A204.1 (cell line): ENCODE results near the gene FBXO9.

ENCODE experiments used
- FAIRE-seq: peaks from 2 replicates; lab custom pipeline; 2012; peaks lifted over from hg19 to GRCh38; lab: Jason Lieb, UNC

Gene FBXO9

GRCh38 chr6:53065266-53066076 is at the start of gene FBXO9:
Gene FBXO9 (plus strand): TSS chr6:53065404. CDS start chr6:53065790, 386 bp downstream.
- no peak for FAIRE-seq

- no peak for FAIRE-seq
These were observed 49.7 kb upstream of the FBXO9 start for GRCh38 chr6:53015486-53015885.

- FAIRE-seq, result no peak
These were observed 46.8 kb upstream of the FBXO9 start for GRCh38 chr6:53018446-53018845.

- FAIRE-seq, result no peak
These were observed 45.0 kb upstream of the FBXO9 start for GRCh38 chr6:53020005-53020744.

GRCh38 chr6:53023323-53023722 is 41.9 kb upstream of the FBXO9 start:
- no peak for FAIRE-seq

GRCh38 chr6:53026526-53026925 is 38.7 kb upstream of the FBXO9 start:
- no peak for FAIRE-seq

GRCh38 chr6:53027131-53027718 is 38.0 kb upstream of the FBXO9 start:
- no peak for FAIRE-seq

GRCh38 chr6:53028467-53028866 is 36.7 kb upstream of the FBXO9 start:
- no peak for FAIRE-seq

- FAIRE-seq, result no peak
These were observed 35.9 kb upstream of the FBXO9 start for GRCh38 chr6:53029257-53029656.

- no peak for FAIRE-seq
These were observed 35.4 kb upstream of the FBXO9 start for GRCh38 chr6:53029761-53030160.

GRCh38 chr6:53031281-53031680 is 33.9 kb upstream of the FBXO9 start:
- no peak for FAIRE-seq

GRCh38 chr6:53032849-53033248 is 32.4 kb upstream of the FBXO9 start:
- no peak for FAIRE-seq

GRCh38 chr6:53033764-53034163 is 31.4 kb upstream of the FBXO9 start:
- FAIRE-seq, result no peak

- no peak for FAIRE-seq
These were observed 29.5 kb upstream of the FBXO9 start for GRCh38 chr6:53035549-53036213.

- no peak for FAIRE-seq
These were observed 27.1 kb upstream of the FBXO9 start for GRCh38 chr6:53038141-53038540.

- no peak for FAIRE-seq
These were observed 26.6 kb upstream of the FBXO9 start for GRCh38 chr6:53038596-53038995.

GRCh38 chr6:53041356-53041755 is 23.8 kb upstream of the FBXO9 start:
- no peak for FAIRE-seq

GRCh38 chr6:53042112-53042511 is 23.1 kb upstream of the FBXO9 start:
- FAIRE-seq, result no peak

GRCh38 chr6:53043581-53043980 is 21.6 kb upstream of the FBXO9 start:
- FAIRE-seq, result no peak

- no peak for FAIRE-seq
These were observed 21.1 kb upstream of the FBXO9 start for GRCh38 chr6:53044071-53044470.

GRCh38 chr6:53044572-53044971 is 20.6 kb upstream of the FBXO9 start:
- FAIRE-seq, result no peak

GRCh38 chr6:53045891-53046673 is 19.1 kb upstream of the FBXO9 start:
- no peak for FAIRE-seq
